Stimulated activated CD8-positive, alpha-beta memory T cell treated with anti-CD3 and anti-CD28 coated beads, Interleukin-2, amount 100 ng/mL, for 48 hours (primary cell): ENCODE data around the gene KIF22.

Source experiments
- DNase-seq, 2 donors: peaks; one replicate each; pipeline ENCODE4 v3.0.0-alpha.2; 2020; ENCODE audit warnings: low read depth in 2 of 2

KIF22 gene

DNA sequence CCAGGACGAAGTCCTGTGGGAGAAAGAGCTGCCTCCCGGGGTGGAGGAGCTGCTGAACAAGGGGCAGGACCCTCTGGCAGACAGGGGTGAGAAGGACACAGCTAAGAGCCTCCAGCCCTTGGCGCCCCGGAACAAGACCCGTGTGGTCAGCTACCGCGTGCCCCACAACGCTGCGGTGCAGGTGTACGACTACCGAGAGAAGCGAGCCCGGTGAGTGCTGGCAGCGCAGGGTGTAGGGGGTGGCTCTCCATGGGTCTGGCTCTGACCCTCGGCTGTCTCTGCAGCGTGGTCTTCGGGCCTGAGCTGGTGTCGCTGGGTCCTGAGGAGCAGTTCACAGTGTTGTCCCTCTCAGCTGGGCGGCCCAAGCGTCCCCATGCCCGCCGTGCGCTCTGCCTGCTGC is 51.1 kb downstream of the KIF22 start:
- no peak for DNase-seq

DNA sequence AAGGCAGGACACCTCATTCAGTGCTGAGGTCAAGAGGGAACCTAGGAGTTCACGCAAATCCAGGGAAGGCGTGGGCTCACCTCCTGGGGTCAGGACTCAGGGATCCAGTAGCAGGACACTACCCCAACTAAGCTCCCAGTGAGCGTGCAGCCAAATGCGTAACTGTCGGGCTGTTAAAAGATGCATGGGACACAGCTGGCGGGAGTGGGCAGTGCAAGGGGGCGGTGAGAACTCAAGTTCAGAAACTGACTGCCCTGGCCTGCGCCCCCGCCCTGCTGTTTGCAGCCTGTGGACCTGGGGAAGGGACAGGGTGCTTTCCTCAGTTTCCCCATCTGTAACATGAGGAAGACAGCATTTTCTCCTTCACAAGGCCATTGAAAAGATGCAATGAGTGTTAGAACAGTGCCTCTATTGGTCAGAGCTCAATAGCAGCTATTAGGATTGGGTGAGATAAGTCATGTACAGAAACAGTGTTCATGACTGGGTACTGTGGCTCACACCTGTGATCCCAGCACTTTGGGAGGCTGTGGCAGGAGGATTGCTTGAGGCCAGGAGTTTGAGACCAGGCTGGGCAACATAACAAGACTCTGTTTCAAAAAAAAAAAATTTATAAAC is 52.3 kb downstream of the KIF22 start:
- no peak for DNase-seq

DNA sequence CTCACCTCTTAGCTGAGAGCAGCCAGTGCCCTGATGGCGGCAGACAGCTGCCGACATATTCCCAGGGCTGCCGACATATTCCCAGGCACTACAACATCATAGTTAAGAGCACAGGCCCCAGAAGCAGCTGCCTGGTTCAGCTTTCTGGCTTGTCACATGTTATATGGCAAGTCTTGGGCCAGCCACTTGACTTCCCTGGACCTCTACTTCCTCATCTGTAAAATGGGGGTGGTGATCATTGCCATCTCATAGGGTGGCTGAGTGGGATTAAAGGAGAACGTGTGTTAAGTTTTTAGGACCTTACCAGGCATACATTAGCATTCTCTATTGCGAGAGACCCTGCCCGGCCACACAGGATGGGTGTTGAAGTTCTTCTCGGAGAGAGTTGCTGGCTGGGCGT is 53.4 kb downstream of the KIF22 start:
- no peak for DNase-seq

DNA sequence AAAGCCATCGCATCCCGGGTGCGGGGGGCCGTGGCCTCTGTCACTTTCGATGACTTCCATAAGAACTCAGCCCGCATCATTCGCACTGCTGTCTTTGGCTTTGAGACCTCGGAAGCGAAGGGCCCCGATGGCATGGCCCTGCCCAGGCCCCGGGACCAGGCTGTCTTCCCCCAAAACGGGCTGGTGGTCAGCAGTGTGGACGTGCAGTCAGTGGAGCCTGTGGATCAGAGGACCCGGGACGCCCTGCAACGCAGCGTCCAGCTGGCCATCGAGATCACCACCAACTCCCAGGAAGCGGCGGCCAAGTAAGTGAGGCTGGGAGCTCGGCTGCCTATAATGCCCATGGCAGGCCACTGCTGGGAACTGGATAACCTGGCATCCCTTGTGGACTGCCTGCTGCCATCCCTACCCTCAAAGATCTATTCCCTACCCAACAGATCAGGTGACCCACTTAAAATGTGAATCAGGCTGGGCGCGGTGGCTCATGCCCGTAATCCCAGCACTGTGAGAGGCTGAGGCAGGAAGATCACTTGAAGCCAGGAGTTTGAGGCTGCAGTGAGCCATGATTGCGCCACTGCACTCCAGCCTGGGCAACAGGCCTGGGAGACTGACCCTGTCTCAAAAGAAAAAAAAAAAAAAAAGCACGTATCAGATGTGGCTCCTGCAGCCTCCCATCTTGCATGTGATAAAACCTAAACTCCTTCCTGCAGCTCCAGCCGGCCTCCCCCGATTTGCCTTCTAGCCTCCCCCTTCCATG is 54.2 kb downstream of the KIF22 start:
- no peak for DNase-seq

DNA sequence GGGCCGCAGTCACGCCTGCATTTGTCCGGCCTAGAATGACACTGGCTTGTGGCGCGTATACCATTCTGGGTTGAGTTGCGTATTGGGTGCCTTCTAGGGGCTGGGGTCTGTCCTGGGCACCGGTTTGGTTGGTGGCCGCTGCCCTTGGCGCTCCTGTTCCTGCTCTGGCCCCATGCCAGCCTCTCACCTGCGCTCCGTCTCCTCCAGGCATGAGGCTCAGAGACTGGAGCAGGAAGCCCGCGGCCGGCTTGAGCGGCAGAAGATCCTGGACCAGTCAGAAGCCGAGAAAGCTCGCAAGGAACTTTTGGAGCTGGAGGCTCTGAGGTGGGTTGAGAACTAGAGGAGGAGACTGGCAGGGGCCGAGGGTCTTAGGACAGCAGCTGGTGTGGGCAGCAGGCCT is 55.1 kb downstream of the KIF22 start:
- DNase-seq, result no peak

DNA sequence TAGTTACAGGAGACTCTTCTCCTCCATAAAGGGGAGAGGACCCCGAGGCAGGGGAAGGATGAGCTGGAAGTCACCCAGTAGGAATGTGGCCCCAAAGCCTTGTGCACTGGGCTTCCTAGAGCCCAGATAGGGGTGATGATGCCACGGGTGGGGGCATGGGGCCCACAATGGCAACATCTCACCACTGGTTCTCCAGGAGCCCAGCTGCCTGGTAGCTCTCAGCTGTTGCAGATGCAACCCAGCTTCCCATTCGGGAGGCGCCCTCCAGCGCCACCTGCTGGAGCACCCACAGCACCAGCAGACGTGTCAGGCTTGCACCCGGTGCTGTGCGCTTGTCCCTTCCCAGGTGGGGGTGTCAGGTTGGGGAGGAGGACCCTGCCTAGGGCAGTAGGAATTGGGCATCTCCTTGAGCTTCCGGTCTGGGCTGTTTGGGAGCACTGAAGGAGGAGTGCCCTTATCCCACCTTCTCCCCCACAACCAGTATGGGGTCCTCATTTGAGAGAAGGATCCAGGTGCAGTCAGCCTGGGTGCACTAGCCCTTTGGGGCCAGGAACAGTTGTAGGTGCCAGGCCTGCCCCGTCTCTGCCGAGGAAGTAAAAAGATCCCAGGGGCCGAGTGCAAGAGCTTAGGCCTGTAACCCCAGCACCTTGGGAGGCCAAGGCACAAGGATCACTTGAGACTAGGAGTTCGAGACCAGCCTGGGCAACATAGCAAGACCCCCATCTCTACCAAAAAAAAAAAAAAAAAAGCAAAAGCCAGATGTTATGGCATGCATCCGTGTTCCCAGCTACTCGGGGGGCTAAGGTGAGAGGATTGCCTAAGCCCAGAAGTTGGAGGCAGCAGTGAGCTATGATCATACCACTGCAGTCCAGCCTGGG is 58.1 kb downstream of the KIF22 start:
- peak; percentile 75 to 81 for DNase-seq

DNA sequence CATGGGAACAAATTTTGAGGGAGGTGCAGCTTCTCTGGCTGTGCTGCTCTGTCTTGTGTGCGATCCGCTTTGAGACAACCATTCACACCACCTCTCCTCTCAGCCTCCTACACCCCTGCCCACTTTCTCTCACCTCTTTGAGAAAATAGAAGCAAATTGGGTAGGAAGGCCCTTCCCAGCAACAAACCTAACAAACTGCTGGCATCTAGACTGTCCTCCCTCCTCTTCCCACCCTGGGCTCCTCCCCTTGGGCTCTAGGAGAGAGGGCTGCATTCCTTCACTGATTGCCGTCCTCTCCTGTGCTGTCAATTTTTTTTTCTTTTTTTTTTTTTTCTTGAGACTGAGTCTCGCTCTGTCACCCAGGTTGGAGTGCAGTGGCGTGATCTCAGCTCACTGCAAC is 59.0 kb downstream of the KIF22 start:
- no peak for DNase-seq

DNA sequence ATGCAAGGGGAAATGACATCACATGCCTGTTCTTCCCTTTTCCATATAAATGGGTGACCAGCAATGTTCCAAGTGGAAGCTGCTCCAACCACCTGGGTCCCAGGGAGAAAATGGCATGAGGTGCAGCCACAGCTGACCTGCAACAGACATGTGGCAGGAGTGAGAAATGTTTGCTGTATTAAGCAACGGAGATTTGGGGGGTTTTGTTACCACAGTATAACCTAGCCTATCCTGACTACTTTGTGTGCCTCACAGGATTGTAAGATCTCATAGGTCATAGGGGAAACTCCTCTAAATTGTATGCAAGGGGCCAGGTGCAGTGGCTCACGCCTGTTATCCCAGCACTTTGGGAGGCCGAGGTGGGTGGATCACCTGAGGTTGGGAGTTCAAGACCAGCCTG is 60.4 kb downstream of the KIF22 start:
- no peak for DNase-seq

DNA sequence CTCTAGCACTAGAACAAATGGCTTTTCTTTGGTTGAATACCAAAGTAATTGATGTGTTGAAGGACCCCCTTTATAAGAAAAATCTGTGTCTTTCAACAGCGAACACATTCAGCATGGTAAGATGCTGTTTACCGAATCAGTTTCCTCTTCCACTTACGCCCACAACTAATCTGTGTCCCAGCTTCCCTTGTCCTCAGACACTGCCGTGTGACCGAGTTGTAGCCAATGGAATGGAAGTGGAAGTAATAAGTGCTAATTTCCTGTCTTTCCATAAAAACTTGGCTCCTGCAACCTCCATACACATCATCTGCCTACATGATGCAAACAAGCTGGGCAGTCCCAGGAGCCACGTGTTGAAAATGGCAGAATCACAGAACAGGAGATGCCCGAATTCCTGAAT is 62.1 kb downstream of the KIF22 start:
- no peak for DNase-seq

DNA sequence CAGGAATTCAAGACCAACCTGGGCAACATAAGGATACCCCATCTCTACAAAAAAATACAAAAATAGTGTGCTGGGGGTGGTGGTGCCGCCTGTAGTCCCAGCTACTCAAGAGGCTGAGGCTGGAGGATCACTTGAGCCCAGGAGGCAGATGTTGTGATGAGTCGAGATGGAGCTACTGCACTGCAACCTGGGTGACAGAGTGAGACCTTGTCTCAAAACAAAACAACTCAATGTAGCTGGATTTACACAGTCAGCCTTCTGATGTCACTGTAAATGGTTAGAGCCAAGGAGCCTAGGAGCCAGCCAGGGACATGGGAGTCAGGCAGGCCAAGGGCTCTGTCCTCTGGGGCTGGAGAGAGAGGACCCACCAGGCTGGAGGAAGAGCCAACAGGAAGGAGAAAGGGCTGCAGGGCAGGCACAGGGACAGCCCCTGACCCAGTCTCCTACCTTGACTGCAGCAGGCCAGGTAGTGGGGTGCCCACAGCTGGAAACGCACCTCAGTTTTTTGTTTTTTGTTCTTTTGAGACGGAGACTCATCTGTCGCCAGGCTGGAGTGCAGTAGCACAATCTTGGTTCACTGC is 64.1 kb downstream of the KIF22 start:
- no peak for DNase-seq
